HFFc6 (cell line): ENCODE data around the gene ZBTB16. TPM values are rescaled to one million over a fixed set of nuclear protein-coding genes. Genes with fewer than 3 reads are reported as not detected.

Experiments used
- DNase-seq: peaks from one replicate; pipeline ENCODE4 v3.0.0-alpha.2; 2018
- H3K27ac Mint-ChIP-seq: 2 replicates; pipeline ENCODE4 v1.8.0; 2020; ENCODE audit warnings: mild to moderate bottlenecking, mixed read lengths
- H3K27me3 Mint-ChIP-seq: 2 replicates; pipeline ENCODE4 v1.8.0; 2021; ENCODE audit warnings: mild to moderate bottlenecking, moderate library complexity, mixed read lengths; ENCODE audit not compliant: insufficient read depth
- H3K36me3 Mint-ChIP-seq: 2 replicates; pipeline ENCODE4 v1.8.0; 2021; ENCODE audit warnings: low read depth, mixed read lengths
- H3K4me1 Mint-ChIP-seq: 2 replicates; pipeline ENCODE4 v1.8.0; 2020; ENCODE audit warnings: low read depth, mixed read lengths
- H3K4me3 Mint-ChIP-seq: 2 replicates; pipeline ENCODE4 v1.8.0; 2020; ENCODE audit warnings: mild to moderate bottlenecking, moderate library complexity, mixed read lengths
- H3K9me3 Mint-ChIP-seq: 2 replicates; pipeline ENCODE4 v1.8.0; 2020; ENCODE audit warnings: mild to moderate bottlenecking, mixed read lengths
- total RNA-seq, 6 experiments: library from RNA; stranded (reverse); fragmentation: NEBNext Ultra II Directional; extraction: Animal tissue kit (Norgen Biotek cat#: 25700); gene quantifications; 2 replicates in 1 of 6; 3 replicates in 5 of 6; pipeline ENCODE4 v1.2.3, GENCODE V29; 2021
- TF ChIP-seq, protein P1 (sequence below): fragments of 200-600 bp; sonication (generic); IDR thresholded peaks from 2 replicates; pipeline ENCODE4 v1.5.0; 2021; ENCODE audit warnings: antibody characterized with exemption, mild to moderate bottlenecking

The ZBTB16 gene
- total RNA-seq, 6 experiments from 2014 or later, result not detected

DNA sequence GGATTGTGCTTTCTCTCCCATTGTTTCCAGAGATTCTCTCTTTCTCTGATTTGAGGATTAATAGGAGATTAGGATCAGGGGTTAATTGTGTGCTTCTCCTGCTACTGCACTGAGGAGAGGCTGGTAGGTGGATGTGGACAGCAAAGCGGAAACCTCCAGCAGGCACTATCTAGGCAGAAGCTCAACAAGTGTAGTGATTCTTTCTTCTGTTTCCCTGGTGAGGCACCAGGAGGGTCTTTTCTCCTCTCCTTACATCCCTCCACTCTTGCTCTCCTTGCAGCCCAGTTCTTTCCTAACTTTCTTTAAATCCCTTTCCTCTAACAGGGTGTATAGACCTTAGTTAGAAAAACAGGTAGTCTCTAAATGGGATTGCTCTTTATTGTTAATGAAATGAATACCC lies 1.9 kb upstream of the ZBTB16 start:
- DNase-seq, result no peak
- TF ChIP-seq, protein P1, sequence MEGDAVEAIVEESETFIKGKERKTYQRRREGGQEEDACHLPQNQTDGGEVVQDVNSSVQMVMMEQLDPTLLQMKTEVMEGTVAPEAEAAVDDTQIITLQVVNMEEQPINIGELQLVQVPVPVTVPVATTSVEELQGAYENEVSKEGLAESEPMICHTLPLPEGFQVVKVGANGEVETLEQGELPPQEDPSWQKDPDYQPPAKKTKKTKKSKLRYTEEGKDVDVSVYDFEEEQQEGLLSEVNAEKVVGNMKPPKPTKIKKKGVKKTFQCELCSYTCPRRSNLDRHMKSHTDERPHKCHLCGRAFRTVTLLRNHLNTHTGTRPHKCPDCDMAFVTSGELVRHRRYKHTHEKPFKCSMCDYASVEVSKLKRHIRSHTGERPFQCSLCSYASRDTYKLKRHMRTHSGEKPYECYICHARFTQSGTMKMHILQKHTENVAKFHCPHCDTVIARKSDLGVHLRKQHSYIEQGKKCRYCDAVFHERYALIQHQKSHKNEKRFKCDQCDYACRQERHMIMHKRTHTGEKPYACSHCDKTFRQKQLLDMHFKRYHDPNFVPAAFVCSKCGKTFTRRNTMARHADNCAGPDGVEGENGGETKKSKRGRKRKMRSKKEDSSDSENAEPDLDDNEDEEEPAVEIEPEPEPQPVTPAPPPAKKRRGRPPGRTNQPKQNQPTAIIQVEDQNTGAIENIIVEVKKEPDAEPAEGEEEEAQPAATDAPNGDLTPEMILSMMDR, result no peak
- peaks cover 62% of the 10 kb centered on the region for H3K27me3 Mint-ChIP-seq
- no peak overlapping the region for H3K4me3 Mint-ChIP-seq
- no peaks in the 10 kb centered on the region for H3K36me3 Mint-ChIP-seq
- H3K27ac Mint-ChIP-seq, result no peak overlapping the region
- no peaks in the 10 kb centered on the region for H3K9me3 Mint-ChIP-seq
- H3K4me1 Mint-ChIP-seq, result 0 out of 2 replicates have a peak, but pooled peaks cover 4% of the 10 kb centered on the region

DNA sequence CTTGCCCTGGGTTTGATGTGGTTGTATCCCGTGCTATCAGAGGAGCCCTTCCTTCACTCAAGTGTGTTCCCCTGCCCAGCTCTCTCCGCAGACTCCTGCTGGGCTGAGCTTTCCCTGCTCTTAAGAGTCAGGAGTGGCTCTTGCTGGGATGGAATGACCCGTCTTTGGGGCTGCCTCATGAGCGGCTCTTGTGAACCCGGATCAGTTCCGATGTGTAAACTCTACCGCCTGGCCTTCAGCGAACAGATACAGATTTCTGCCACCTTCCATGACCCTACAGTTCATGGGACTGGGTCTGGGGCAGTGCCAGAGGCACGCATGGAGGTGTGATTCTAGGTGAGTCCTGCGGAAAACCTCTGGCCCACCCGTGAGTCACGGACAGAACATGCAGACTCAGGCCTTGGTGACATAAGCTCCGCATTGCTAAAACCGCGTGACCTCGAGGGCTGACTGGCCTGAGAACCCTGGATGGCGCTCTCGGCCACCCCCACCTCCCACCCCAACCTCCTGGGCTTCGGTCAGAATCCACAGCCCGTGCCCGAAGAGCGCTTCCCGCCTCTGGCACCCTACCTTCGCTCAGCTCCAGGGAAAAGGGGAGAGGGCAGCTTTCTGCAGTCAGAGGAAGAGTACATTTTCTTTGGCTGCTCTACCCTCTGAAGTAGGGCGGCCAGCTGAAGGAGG lies 1.3 kb upstream of the ZBTB16 start:
- H3K9me3 Mint-ChIP-seq, result no peaks in the 10 kb centered on the region
- no peaks in the 10 kb centered on the region for H3K36me3 Mint-ChIP-seq
- H3K27me3 Mint-ChIP-seq, result peaks cover 64% of the 10 kb centered on the region
- no peak overlapping the region for H3K4me3 Mint-ChIP-seq
- TF ChIP-seq, protein P1, result no peak
- H3K4me1 Mint-ChIP-seq, result 0 out of 2 replicates have a peak, but pooled peaks cover 4% of the 10 kb centered on the region
- no peak for DNase-seq
- no peak overlapping the region for H3K27ac Mint-ChIP-seq

DNA sequence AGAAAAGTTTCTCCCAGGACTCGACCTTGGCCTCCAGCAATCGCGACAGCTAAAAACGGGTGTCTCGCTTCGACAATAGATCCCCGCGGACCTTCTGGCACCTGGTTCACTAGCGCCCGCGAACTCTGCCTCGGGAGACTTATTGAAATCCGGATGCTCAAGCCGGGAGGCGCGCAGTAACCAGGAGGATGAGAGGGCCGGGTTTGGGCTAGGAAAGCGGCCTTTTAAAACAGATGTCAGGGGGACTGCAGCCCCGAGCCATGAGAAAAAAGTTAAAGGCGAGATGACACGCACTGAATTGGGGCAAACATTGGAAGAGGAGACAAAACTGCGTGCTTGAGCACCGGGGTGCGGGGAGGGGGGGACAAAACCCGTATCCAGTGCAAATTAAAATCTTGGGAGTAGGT lies 637 bp upstream of the ZBTB16 start:
- DNase-seq, result no peak
- H3K36me3 Mint-ChIP-seq, result no peaks in the 10 kb centered on the region
- no peaks in the 10 kb centered on the region for H3K9me3 Mint-ChIP-seq
- no peak overlapping the region for H3K4me3 Mint-ChIP-seq
- H3K27me3 Mint-ChIP-seq, result peaks cover 65% of the 10 kb centered on the region
- no peak overlapping the region for H3K27ac Mint-ChIP-seq
- TF ChIP-seq, protein P1, result no peak
- H3K4me1 Mint-ChIP-seq, result 0 out of 2 replicates have a peak, but pooled peaks cover 4% of the 10 kb centered on the region

DNA sequence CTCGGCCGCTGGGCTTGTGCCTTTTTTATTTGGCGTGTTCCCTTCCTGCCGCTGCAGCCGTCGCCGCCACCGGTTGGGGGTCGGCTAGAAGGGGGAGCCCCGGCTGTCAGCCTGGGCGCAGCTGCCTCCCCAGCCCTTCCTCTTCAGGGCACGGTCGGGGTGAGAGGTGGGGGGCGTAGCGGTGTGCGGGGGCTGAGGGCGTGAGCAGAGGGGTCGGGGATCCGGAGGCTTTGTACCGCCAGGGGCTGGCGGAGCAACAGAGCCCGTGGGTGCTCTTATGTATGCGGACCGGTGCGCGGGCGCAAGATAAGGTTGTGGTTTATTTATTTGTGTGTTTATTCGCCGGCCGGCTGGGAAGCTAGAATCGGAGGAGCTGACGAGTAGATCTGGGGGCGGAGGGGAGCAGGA lies 477 bp downstream of the ZBTB16 start:
- DNase-seq, result no peak
- Mint-ChIP-seq H3K27ac (no peak overlapping the region), H3K9me3 (no peaks in the 10 kb centered on the region), H3K36me3 (no peaks in the 10 kb centered on the region), H3K4me3 (peak overlapping the region; percentile 63), H3K27me3 (peaks cover 64% of the 10 kb centered on the region), H3K4me1 (0 out of 2 replicates have a peak, but pooled peaks cover 4% of the 10 kb centered on the region)
- TF ChIP-seq, protein P1, result no peak

DNA sequence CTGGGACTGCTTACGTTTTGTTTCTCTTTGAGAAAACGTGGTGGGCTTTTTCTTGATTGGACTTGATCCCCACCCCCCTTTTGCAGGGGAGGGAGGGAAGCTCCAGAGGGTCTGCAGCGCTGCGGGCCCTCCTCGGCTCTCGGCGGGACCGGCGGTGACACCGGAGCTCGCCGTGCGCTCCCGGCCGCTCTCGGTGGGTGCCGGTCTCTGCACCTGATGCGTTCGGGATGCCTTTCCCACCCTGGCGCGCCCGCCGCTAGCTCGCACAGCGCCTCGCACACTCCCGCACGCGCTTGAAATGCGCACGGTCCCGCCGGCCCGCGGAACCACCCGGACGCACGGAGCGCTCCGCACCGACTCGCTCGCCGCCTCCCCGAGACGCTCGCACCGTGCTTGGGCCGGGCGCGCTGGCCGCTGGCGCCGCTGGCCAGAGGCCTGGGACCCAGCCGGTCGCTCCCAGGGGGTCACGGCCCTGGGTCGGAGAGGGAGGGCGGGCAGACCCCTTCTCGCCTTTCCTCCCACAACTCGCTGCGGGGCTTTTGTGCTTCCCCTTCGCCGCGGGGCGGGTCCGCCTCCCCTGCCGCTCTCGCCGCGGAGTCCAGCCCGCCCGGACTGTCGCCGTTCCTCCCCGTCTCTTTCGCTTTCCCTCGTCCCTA lies 1.0 kb downstream of the ZBTB16 start:
- no peaks in the 10 kb centered on the region for H3K36me3 Mint-ChIP-seq
- H3K27me3 Mint-ChIP-seq, result peaks cover 65% of the 10 kb centered on the region
- no peaks in the 10 kb centered on the region for H3K9me3 Mint-ChIP-seq
- DNase-seq, result no peak
- H3K4me3 Mint-ChIP-seq, result peak overlapping the region; percentile 77
- H3K27ac Mint-ChIP-seq, result no peak overlapping the region
- TF ChIP-seq, protein P1, result no peak
- H3K4me1 Mint-ChIP-seq, result 0 out of 2 replicates have a peak, but pooled peaks cover 4% of the 10 kb centered on the region
